Measurements from ENCODE around the gene TRABD. TPM values are rescaled to one million over a fixed set of nuclear protein-coding genes. Genes with fewer than 3 reads are reported as not detected.

The TRABD gene
- total and polyA plus RNA-seq, 2 donors from 2014 or later: 34.2 to 56.3 TPM

DNA sequence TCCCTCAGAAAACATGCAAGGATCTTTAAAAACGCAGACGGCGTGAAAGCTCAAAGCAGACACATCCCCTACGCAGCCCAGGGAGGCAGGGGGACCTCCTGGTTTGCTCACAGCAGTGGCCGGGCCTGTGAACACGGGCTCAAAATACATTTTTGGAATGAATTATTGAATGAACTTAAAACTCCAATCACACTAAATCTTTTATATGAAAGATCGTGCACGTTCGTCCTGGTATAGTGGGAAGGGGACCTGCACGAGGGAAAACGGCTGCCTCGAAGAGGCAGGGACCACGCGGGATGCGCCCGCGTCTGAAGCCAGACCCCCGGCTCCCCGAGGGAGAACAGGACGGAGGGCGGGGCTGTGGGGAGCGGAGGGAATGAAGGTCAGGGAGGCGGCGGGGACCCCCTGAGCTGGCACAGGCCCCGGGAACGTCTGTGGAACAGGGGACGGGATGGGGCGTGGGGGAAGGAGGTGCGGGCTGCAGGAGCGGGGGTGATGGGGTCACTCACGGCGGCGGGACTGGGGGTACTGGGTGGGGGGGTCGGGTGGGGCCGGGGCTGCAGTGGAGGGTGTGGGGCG is 16.4 kb upstream of the TRABD start:
- Histone ChIP-seq H3K9ac (ENCODE audit: low read length in 3 of 3) (no peak overlapping the region), H3K27me3 (ENCODE audit: control insufficient read depth, insufficient read depth, low read length) (peaks cover 3% of the 10 kb centered on the region), H3K27ac (ENCODE audit: low read depth in 2 of 2, low read length in 2 of 2) (no peak overlapping the region), H3K36me3 (ENCODE audit: control insufficient read depth in 2 of 3, insufficient read depth in 3 of 3, low read length in 3 of 3) (no peaks in the 10 kb centered on the region), H3K4me1 (ENCODE audit: control insufficient read depth in 2 of 3, insufficient read depth in 2 of 3, low read depth in 1 of 3, low read length in 3 of 3) (peaks cover 0 to 4% (median 0%) of the 10 kb centered on the region in 3 donors), H3K9me3 (ENCODE audit: control insufficient read depth in 2 of 3, insufficient read depth in 1 of 3, low read length in 3 of 3) (no peaks in the 10 kb centered on the region), H3K4me3 (ENCODE audit: low read length in 3 of 3) (no peak overlapping the region)
- FAIRE-seq (no peak), DNase-seq (peak in 2 of 5 donors; percentile 55 to 75)
- TF ChIP-seq, protein P1, sequence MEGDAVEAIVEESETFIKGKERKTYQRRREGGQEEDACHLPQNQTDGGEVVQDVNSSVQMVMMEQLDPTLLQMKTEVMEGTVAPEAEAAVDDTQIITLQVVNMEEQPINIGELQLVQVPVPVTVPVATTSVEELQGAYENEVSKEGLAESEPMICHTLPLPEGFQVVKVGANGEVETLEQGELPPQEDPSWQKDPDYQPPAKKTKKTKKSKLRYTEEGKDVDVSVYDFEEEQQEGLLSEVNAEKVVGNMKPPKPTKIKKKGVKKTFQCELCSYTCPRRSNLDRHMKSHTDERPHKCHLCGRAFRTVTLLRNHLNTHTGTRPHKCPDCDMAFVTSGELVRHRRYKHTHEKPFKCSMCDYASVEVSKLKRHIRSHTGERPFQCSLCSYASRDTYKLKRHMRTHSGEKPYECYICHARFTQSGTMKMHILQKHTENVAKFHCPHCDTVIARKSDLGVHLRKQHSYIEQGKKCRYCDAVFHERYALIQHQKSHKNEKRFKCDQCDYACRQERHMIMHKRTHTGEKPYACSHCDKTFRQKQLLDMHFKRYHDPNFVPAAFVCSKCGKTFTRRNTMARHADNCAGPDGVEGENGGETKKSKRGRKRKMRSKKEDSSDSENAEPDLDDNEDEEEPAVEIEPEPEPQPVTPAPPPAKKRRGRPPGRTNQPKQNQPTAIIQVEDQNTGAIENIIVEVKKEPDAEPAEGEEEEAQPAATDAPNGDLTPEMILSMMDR (IDR thresholded peaks at IDR 0.05; ENCODE audit: borderline replicate concordance, extremely low read depth, insufficient read depth): no peak
- intact Hi-C loops (cut with DNase I): no loop called here

DNA sequence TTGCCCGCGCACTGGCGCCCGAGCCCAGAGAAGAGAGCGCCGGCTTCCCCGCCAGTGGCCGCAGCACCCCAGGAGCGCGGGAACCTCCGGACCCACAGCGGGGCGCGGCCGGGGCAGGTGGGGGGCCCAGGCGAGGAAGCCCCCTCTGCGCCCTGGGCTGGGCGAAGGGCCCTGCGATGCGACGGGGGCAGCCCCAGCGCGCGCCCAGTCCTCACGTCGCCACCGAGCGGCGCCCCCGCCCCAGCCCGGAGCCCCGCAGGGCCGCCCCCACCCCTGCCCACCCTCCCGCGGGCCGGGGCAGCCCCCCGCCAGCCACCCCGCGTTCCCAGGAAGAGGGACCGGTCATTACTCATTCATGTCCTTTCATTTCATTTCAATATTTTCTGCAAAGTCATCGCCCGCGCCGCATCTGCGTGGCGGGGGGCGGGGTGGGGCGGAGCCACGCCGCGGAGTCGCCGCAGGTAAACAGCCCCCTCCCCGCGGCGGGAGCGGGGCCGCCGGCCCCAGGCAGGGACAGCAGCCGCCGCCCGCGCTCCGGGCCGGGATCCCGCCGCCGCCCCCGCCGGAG is 15.9 kb upstream of the TRABD start:
- no peak overlapping the region for H3K27ac ChIP-seq (ENCODE audit: low read depth in 2 of 2, low read length in 2 of 2)
- H3K27me3 ChIP-seq (ENCODE audit: control insufficient read depth, insufficient read depth, low read length): peaks cover 3% of the 10 kb centered on the region
- no peak overlapping the region for H3K9ac ChIP-seq (ENCODE audit: low read length in 3 of 3)
- FAIRE-seq: no peak
- no peaks in the 10 kb centered on the region for H3K36me3 ChIP-seq (ENCODE audit: control insufficient read depth in 2 of 3, insufficient read depth in 3 of 3, low read length in 3 of 3)
- peak in 1 of 5 donors; percentile 62 for DNase-seq
- intact Hi-C loops (cut with DNase I): no loop called here
- no peak overlapping the region for H3K4me3 ChIP-seq (ENCODE audit: low read length in 3 of 3)
- H3K4me1 ChIP-seq (ENCODE audit: control insufficient read depth in 2 of 3, insufficient read depth in 2 of 3, low read depth in 1 of 3, low read length in 3 of 3): peaks cover 0 to 4% (median 0%) of the 10 kb centered on the region in 3 donors
- H3K9me3 ChIP-seq (ENCODE audit: control insufficient read depth in 2 of 3, insufficient read depth in 1 of 3, low read length in 3 of 3): no peaks in the 10 kb centered on the region
- TF ChIP-seq, protein P1 (IDR thresholded peaks at IDR 0.05; ENCODE audit: borderline replicate concordance, extremely low read depth, insufficient read depth): no peak

DNA sequence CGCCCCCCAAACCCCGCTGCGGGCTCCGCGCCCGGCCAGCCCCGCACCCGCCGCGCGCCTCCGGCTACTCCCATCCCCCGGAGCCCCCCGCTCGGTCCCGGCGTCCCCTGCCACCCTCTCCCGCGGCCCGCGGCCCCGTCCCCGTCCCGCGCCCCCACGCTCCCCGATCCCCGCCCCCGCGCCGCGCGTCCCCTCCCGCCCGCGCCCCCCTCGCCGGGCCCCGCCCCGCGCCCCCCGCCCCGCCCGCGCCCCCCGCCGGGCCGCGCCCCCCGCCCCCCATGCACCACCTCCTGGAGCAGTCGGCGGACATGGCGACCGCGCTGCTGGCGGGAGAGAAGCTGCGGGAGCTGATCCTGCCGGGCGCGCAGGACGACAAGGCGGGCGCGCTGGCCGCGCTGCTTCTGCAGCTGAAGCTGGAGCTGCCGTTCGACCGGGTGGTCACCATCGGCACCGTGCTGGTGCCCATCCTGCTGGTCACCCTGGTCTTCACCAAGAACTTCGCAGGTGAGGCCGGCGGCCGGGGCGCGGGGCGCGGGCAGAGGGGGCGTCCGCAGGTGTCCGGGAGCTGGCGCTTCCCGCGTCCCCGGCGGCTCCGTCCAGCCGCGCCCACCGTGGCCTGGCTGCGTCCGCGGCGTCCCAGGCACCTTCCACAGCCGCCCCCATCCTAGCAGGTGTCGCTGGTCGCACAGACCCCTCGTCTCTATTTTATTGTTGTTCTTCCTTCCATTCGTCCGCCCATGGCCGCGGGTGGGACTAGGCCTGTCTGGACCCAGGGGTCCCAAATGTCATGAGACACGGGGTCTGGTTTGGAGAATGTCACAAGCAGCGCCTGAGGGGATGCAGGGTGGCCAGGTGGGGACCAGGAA is 15.0 kb upstream of the TRABD start, which contains the start of gene PANX2:
Gene PANX2, plus strand, starts transcription at position 279 of the 866 bp plus-strand sequence. Its CDS starts 0 bp downstream, at position 279.
- TF ChIP-seq, protein P1 (IDR thresholded peaks at IDR 0.05; ENCODE audit: borderline replicate concordance, extremely low read depth, insufficient read depth): no peak
- peaks cover 3% of the 10 kb centered on the region for H3K27me3 ChIP-seq (ENCODE audit: control insufficient read depth, insufficient read depth, low read length)
- DNase-seq: peak in 2 of 5 donors; percentile 70 to 76
- no peaks in the 10 kb centered on the region for H3K36me3 ChIP-seq (ENCODE audit: control insufficient read depth in 2 of 3, insufficient read depth in 3 of 3, low read length in 3 of 3)
- H3K4me3 ChIP-seq (ENCODE audit: low read length in 3 of 3): peak within 1 kb of the TSS in 2 of 3 donors; percentile 47 to 54
- no peak within 1 kb of the TSS for H3K27ac ChIP-seq (ENCODE audit: low read depth in 2 of 2, low read length in 2 of 2)
- intact Hi-C loops (cut with DNase I): no loop called here
- FAIRE-seq: no peak
- H3K9ac ChIP-seq (ENCODE audit: low read length in 3 of 3): no peak within 1 kb of the TSS
- H3K4me1 ChIP-seq (ENCODE audit: control insufficient read depth in 2 of 3, insufficient read depth in 2 of 3, low read depth in 1 of 3, low read length in 3 of 3): peaks cover 0 to 4% (median 0%) of the 10 kb centered on the region in 3 donors
- no peaks in the 10 kb centered on the region for H3K9me3 ChIP-seq (ENCODE audit: control insufficient read depth in 2 of 3, insufficient read depth in 1 of 3, low read length in 3 of 3)

Measured in kidney (tissue), 14 donors.